ENCODE data around the gene MYH13. TPM values are rescaled to one million over a fixed set of nuclear protein-coding genes. Genes with fewer than 3 reads are reported as not detected.

Gene MYH13
- total RNA-seq, 1 experiment from 2014 or later = not detected

DNA sequence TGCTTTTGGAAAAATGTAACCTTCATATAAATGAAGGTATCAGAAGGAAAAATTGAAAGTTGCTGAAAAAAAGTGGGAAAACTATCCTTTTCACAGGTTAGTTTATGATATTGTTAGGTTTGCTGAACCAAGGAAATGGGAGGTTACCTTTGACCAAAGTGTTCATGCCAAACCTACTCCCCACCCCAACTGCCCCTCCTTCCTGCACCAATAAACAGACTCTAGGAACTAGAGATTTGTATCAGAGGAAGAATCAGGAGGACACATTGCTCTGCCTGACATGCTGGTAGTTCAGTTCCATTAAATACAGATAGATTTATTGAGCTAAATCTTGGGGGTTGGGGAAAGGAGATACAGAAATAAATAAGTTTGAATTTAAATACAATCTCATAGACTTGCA, 30.8 kb upstream of the MYH13 start:
- TF ChIP-seq OVOL2 (CRISPR knock-in tag; IDR thresholded peaks at IDR 0.05; ENCODE audit: borderline replicate concordance) = no peak
- no peak for TF ChIP-seq IRF2 (CRISPR knock-in tag; IDR thresholded peaks at IDR 0.05; ENCODE audit: borderline replicate concordance, low read depth)
- no peak for TF ChIP-seq MYBL2 (CRISPR knock-in tag; IDR thresholded peaks at IDR 0.05)
- TF ChIP-seq EMX1 (CRISPR knock-in tag; IDR thresholded peaks at IDR 0.05) = no peak
- no peak for TF ChIP-seq USF2 (CRISPR knock-in tag; IDR thresholded peaks at IDR 0.05)
- TF ChIP-seq, protein P1, sequence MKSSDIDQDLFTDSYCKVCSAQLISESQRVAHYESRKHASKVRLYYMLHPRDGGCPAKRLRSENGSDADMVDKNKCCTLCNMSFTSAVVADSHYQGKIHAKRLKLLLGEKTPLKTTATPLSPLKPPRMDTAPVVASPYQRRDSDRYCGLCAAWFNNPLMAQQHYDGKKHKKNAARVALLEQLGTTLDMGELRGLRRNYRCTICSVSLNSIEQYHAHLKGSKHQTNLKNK (CRISPR knock-in tag; IDR thresholded peaks at IDR 0.05) = no peak
- TF ChIP-seq NFATC4 (CRISPR knock-in tag; IDR thresholded peaks at IDR 0.05) = no peak
- no peak for TF ChIP-seq ZNF671 (CRISPR knock-in tag; IDR thresholded peaks at IDR 0.05)
- no peak for TF ChIP-seq CREB1 (CRISPR knock-in tag; IDR thresholded peaks at IDR 0.05)
- TF ChIP-seq HMGA2 (CRISPR knock-in tag; IDR thresholded peaks at IDR 0.05) = no peak
- no peak for TF ChIP-seq NR3C1 (CRISPR knock-in tag; conservative IDR thresholded peaks at IDR 0.05; ENCODE audit: low read depth)
- TF ChIP-seq ZNF425 (CRISPR knock-in tag; conservative IDR thresholded peaks at IDR 0.05) = no peak
- no peak for TF ChIP-seq CREM (CRISPR knock-in tag; IDR thresholded peaks at IDR 0.05)
- TF ChIP-seq, protein P2, sequence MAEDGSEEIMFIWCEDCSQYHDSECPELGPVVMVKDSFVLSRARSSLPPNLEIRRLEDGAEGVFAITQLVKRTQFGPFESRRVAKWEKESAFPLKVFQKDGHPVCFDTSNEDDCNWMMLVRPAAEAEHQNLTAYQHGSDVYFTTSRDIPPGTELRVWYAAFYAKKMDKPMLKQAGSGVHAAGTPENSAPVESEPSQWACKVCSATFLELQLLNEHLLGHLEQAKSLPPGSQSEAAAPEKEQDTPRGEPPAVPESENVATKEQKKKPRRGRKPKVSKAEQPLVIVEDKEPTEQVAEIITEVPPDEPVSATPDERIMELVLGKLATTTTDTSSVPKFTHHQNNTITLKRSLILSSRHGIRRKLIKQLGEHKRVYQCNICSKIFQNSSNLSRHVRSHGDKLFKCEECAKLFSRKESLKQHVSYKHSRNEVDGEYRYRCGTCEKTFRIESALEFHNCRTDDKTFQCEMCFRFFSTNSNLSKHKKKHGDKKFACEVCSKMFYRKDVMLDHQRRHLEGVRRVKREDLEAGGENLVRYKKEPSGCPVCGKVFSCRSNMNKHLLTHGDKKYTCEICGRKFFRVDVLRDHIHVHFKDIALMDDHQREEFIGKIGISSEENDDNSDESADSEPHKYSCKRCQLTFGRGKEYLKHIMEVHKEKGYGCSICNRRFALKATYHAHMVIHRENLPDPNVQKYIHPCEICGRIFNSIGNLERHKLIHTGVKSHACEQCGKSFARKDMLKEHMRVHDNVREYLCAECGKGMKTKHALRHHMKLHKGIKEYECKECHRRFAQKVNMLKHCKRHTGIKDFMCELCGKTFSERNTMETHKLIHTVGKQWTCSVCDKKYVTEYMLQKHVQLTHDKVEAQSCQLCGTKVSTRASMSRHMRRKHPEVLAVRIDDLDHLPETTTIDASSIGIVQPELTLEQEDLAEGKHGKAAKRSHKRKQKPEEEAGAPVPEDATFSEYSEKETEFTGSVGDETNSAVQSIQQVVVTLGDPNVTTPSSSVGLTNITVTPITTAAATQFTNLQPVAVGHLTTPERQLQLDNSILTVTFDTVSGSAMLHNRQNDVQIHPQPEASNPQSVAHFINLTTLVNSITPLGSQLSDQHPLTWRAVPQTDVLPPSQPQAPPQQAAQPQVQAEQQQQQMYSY (CRISPR knock-in tag; IDR thresholded peaks at IDR 0.05) = no peak
- no peak for TF ChIP-seq ELF4 (CRISPR knock-in tag; IDR thresholded peaks at IDR 0.05; ENCODE audit: low read depth)
- no peak for TF ChIP-seq PREB (CRISPR knock-in tag; IDR thresholded peaks at IDR 0.05; ENCODE audit: borderline replicate concordance)
- TF ChIP-seq STAT6 (CRISPR knock-in tag; conservative IDR thresholded peaks at IDR 0.05; ENCODE audit: low read depth) = no peak
- Mint-ChIP-seq H3K36me3 (no peaks in the 10 kb centered on the region), H3K27ac (no peak overlapping the region), H3K4me3 (no peak overlapping the region), H3K4me1 (no peaks in the 10 kb centered on the region), H3K27me3 (ENCODE audit: low read depth) (no peaks in the 10 kb centered on the region), H3K9me3 (no peaks in the 10 kb centered on the region)
- ChIA-PET POLR2A (no interaction called here), CTCF (interaction anchor here (0.7 to 1.1 kb wide), 2 partner anchors 14 to 46 kb away, joined by 3 read pairs; no protein-coding TSS in a partner anchor)
- ATAC-seq (no peak), DNase-seq (ENCODE audit: low spot score) (no peak)
